Progenitor cell of endocrine pancreas (in vitro differentiated cells): Measurements from ENCODE around the gene CR1L. TPM values are rescaled to one million over a fixed set of nuclear protein-coding genes. Genes with fewer than 3 reads are reported as not detected.

Experiments used
- DNase-seq: peaks from one replicate; pipeline ENCODE4 v3.0.0; 2021; ENCODE audit warnings: low spot score; ENCODE audit not compliant: unreplicated experiment
- H3K27ac Mint-ChIP-seq: 2 replicates; pipeline ENCODE4 v1.8.0; 2021; ENCODE audit warnings: mild to moderate bottlenecking, moderate library complexity, mixed read lengths
- H3K27me3 Mint-ChIP-seq: 2 replicates; pipeline ENCODE4 v1.8.0; 2021; ENCODE audit warnings: mixed read lengths
- H3K36me3 Mint-ChIP-seq: 2 replicates; pipeline ENCODE4 v1.8.0; 2022; ENCODE audit warnings: mixed read lengths; ENCODE audit not compliant: insufficient read depth
- H3K4me1 Mint-ChIP-seq: 2 replicates; pipeline ENCODE4 v1.8.0; 2021; ENCODE audit warnings: low read depth, mixed read lengths
- H3K4me3 Mint-ChIP-seq: 2 replicates; pipeline ENCODE4 v1.8.0; 2021; ENCODE audit warnings: low read depth, mild to moderate bottlenecking, moderate library complexity, mixed read lengths
- H3K9me3 Mint-ChIP-seq: 2 replicates; pipeline ENCODE4 v1.8.0; 2021; ENCODE audit warnings: low read depth, mixed read lengths
- total RNA-seq: library from RNA; stranded (reverse); gene quantifications from 2 replicates; pipeline ENCODE4 v1.2.1, GENCODE V29; 2021
- TF ChIP-seq, protein P1 (sequence below): fragments of 200-600 bp; sonication (generic); IDR thresholded peaks from one replicate; pipeline ENCODE4 v1.5.0; 2021; ENCODE audit warnings: antibody characterized with exemption, mild to moderate bottlenecking; ENCODE audit not compliant: unreplicated experiment

CR1L gene
- total RNA-seq, 1 donor from 2014 or later: not detected

DNA sequence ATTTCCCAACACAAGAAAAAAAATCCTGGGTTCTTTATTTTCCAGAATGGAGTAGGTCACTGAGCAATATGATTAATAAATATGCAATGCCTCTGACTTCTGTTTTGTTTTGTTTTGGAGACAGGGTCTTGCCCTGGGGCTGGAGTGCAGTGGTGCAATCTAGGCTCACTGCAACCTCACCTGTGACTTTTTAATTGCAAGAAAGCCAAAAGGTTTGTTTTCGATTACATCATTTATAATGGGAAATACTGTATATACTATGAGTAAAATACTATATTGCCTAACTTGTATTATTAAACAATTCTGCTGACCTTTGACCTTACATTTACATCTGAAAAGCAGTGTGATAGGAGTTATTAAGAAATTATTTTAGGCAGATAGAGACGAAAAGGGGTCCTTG lies 95.3 kb downstream of the CR1L start:
- Mint-ChIP-seq H3K4me1 (peaks cover 9% of the 10 kb centered on the region), H3K9me3 (peaks cover 6% of the 10 kb centered on the region), H3K36me3 (no peaks in the 10 kb centered on the region), H3K4me3 (no peak overlapping the region), H3K27me3 (no peaks in the 10 kb centered on the region), H3K27ac (no peak overlapping the region)
- DNase-seq: no peak
- TF ChIP-seq, protein P1, sequence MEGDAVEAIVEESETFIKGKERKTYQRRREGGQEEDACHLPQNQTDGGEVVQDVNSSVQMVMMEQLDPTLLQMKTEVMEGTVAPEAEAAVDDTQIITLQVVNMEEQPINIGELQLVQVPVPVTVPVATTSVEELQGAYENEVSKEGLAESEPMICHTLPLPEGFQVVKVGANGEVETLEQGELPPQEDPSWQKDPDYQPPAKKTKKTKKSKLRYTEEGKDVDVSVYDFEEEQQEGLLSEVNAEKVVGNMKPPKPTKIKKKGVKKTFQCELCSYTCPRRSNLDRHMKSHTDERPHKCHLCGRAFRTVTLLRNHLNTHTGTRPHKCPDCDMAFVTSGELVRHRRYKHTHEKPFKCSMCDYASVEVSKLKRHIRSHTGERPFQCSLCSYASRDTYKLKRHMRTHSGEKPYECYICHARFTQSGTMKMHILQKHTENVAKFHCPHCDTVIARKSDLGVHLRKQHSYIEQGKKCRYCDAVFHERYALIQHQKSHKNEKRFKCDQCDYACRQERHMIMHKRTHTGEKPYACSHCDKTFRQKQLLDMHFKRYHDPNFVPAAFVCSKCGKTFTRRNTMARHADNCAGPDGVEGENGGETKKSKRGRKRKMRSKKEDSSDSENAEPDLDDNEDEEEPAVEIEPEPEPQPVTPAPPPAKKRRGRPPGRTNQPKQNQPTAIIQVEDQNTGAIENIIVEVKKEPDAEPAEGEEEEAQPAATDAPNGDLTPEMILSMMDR: no peak

DNA sequence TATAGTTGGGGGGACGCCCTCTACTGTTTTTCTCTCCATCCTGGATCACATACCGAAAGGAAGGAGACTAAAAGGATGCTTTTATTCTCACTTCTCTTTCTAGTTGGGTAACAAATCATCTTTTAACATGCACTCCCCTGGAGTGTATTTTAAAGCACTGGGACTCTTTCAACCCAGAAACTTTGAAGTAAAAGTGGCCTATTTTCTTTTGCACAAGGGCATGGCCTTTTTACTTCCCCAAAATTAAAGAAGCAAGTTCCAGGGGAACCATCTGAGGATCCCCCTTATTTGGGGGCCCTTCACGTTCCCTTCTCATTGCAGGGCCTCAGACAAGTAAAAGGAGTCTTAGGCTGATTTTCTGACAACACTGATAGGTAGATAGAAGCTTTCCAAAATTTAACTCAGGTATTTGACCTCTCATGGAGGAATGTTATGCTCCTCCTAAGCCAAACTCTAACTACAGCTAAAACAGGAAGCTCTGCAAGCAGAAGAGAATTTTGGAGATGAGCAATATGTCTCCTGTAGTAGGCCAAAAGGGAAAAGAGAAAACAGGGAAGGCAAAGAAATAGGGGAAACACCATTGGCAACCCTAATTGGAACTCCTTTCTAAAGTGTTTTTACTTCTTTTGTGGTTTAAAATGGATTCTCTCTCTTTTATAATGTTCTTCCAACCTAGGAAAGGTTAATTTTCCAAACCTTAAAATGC lies 98.1 kb downstream of the CR1L start:
- TF ChIP-seq, protein P1: no peak
- no peaks in the 10 kb centered on the region for H3K36me3 Mint-ChIP-seq
- no peak overlapping the region for H3K4me3 Mint-ChIP-seq
- peaks cover 8% of the 10 kb centered on the region for H3K9me3 Mint-ChIP-seq
- peaks cover 11% of the 10 kb centered on the region for H3K4me1 Mint-ChIP-seq
- DNase-seq: no peak
- no peak overlapping the region for H3K27ac Mint-ChIP-seq
- H3K27me3 Mint-ChIP-seq: no peaks in the 10 kb centered on the region

DNA sequence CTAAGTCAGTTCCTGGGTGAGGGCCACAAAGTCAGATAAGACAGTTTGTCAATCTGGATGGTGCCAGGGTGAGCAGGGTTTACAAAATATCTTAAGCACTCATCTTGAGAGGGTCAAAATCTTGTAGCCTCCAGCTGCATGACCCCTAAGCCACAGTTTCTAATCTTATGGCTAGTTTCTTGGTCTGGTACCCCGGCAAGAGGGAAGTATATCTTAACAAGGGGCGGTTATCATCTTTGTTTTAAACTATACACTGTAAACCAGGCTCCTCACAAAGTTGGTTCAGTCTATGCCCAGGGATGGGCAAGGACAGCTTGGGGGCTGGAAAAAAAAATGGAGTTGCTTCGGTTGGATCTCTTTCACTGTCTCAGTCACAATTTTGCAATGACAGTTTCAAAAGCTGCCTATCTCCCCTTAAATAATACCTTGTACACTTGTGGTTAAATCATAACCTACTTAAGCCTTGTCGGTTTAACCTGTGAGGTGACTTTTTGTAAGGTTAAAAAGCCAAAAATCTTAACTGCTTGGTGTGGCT lies 99.1 kb downstream of the CR1L start:
- TF ChIP-seq, protein P1: no peak
- no peaks in the 10 kb centered on the region for H3K36me3 Mint-ChIP-seq
- no peak overlapping the region for H3K27ac Mint-ChIP-seq
- no peak for DNase-seq
- H3K4me1 Mint-ChIP-seq: peaks cover 7% of the 10 kb centered on the region
- H3K9me3 Mint-ChIP-seq: peaks cover 8% of the 10 kb centered on the region
- H3K27me3 Mint-ChIP-seq: no peaks in the 10 kb centered on the region
- no peak overlapping the region for H3K4me3 Mint-ChIP-seq

DNA sequence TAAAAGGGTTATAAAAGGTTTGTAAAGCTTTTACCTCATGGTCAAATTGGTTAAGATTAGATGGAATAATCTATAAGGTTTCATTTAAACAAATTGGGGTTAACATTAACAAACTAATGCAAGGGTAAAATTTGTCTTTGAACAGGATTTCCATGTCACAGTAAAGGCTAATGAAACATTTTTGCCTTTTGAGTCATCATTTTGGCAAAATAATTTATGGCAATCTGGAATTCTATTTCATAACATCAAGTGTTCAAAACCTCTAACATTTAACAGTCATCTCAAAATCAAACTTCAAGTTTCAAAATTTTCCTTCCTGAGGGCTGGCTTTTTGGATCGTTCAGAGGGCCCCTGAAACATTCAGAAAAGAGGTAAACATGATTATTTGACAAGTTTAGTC lies 100.4 kb downstream of the CR1L start:
- no peak overlapping the region for H3K27ac Mint-ChIP-seq
- TF ChIP-seq, protein P1: no peak
- H3K4me3 Mint-ChIP-seq: no peak overlapping the region
- peaks cover 8% of the 10 kb centered on the region for H3K9me3 Mint-ChIP-seq
- DNase-seq: no peak
- peaks cover 14% of the 10 kb centered on the region for H3K4me1 Mint-ChIP-seq
- no peaks in the 10 kb centered on the region for H3K27me3 Mint-ChIP-seq
- no peaks in the 10 kb centered on the region for H3K36me3 Mint-ChIP-seq

DNA sequence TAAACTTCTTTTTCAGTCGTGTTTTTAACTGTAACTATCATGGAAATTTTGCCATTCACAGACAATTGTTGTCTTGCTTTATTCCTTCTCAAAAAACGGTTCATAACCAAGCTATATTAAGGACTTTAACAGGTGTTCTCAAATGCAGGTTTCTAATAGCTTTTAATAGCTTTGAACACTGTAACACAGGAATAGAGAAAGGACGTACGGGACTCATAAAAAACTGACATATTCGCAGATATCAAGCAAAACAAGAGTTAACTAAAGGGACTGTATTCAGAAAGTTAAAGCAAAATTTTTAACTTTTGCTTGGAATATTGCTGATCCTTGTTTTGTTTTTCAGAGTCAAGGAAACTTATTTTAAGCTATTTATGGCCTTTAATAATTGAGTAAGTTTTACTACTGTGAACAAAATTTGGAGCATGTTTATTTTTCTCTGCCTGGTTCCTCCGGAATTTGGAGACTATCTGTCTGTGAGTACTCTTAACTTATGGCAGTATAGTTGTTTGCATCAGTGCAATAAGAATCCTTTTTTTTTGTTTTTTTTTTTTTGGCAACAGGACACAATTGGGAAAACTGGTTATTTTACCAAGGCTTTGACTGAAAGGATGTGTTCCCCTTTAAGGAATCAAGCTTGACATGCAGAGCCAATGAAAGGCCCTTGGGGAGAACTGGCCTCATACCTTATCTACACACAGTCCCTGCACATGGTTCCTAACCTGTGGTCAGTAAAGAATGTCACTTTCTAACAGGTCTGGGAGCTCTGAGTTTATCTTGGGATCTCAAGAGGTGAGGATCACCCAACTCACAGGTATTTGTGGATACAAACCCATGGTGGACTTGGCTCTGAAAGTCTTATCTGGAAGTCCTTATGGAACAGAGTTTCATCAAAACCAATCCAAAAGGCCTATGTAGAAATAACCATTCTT lies 101.2 kb downstream of the CR1L start:
- Mint-ChIP-seq H3K27me3 (no peaks in the 10 kb centered on the region), H3K4me3 (no peak overlapping the region), H3K4me1 (peaks cover 21% of the 10 kb centered on the region), H3K36me3 (no peaks in the 10 kb centered on the region), H3K27ac (no peak overlapping the region), H3K9me3 (peaks cover 8% of the 10 kb centered on the region)
- TF ChIP-seq, protein P1: no peak
- DNase-seq: no peak
